SHP77 treated with DMSO at 0.1 percent for 48 hours (cell line): ENCODE measurements around the gene C19orf33.
"Not testable (repeated sequence)": the region's sequence is repeated elsewhere in the genome, so short reads cannot be mapped to it uniquely, and the experiment has no call there.

ENCODE experiments used
- DNase-seq: peaks from one replicate; lab custom pipeline; 2025; lab: John Stamatoyannopoulos, UW

The C19orf33 gene

GRCh38 chr19:38339011-38339410 is 35.0 kb downstream of the C19orf33 start:
- DNase-seq, result not testable (repeated sequence)

GRCh38 chr19:38340927-38341326 is 36.9 kb downstream of the C19orf33 start:
- DNase-seq, result no peak

GRCh38 chr19:38346837-38347236 is 42.8 kb downstream of the C19orf33 start:
- no peak for DNase-seq

- DNase-seq, result no peak
Observed at GRCh38 chr19:38350883-38351282, 46.8 kb downstream of the C19orf33 start.

GRCh38 chr19:38351865-38352395 is 47.9 kb downstream of the C19orf33 start:
- DNase-seq, result no peak

- no peak for DNase-seq
Observed at GRCh38 chr19:38352611-38353010, 48.6 kb downstream of the C19orf33 start.
